ENCODE results near the gene KIR3DL1.

Gene KIR3DL1

DNA sequence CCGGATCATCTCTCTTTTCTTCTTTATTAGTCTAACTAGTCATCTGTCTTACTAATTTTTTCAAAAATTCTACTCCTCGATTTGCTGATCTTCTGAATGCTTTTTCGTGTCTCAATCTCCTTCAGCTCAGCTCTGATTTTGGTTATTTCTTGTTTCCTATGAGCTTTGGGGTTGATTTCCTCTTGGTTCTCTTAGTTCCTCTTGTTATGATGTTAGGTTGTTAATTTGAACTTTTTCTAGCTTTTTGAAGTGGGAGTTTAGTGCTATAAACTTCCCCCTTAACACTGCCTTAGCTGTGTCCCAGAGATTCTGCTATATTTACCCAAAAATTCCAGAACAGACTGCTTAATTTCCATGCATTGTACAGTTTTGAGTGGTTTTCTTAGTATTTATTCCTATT, 61.2 kb downstream of the KIR3DL1 start:
- TF ChIP-seq, protein P1, sequence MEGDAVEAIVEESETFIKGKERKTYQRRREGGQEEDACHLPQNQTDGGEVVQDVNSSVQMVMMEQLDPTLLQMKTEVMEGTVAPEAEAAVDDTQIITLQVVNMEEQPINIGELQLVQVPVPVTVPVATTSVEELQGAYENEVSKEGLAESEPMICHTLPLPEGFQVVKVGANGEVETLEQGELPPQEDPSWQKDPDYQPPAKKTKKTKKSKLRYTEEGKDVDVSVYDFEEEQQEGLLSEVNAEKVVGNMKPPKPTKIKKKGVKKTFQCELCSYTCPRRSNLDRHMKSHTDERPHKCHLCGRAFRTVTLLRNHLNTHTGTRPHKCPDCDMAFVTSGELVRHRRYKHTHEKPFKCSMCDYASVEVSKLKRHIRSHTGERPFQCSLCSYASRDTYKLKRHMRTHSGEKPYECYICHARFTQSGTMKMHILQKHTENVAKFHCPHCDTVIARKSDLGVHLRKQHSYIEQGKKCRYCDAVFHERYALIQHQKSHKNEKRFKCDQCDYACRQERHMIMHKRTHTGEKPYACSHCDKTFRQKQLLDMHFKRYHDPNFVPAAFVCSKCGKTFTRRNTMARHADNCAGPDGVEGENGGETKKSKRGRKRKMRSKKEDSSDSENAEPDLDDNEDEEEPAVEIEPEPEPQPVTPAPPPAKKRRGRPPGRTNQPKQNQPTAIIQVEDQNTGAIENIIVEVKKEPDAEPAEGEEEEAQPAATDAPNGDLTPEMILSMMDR (IDR thresholded peaks at IDR 0.05; ENCODE audit: low read depth, low read length): no peak
- H3K4me3 ChIP-seq (replicated peaks in 1 of 2; ENCODE audit: low read depth in 2 of 2, low read length in 2 of 2): no peak overlapping the region

More for the DNA sequence above, 61.2 kb downstream of the KIR3DL1 start:
- DNase-seq (ENCODE audit: low read depth in 2 of 2): no peak

Measured in cardiac fibroblast (primary cell).